GM12891 (cell line): ENCODE data around the gene RIN3.

ENCODE experiments used
- POLR2A ChIP-seq: IDR thresholded peaks from 2 replicates; pipeline ENCODE4 v1.6.1; 2011; ENCODE audit warnings: low read depth, low read length, control low read depth
- POLR2AphosphoS5 ChIP-seq: IDR thresholded peaks from 2 replicates; pipeline ENCODE4 v1.6.1; 2011; ENCODE audit warnings: low read depth, low read length, control low read depth
- POU2F2 ChIP-seq: IDR thresholded peaks from 2 replicates; pipeline ENCODE4 v1.6.1; 2011; ENCODE audit warnings: low read depth, mild to moderate bottlenecking, control low read depth, low read length, moderate library complexity
- SPI1 ChIP-seq: IDR thresholded peaks from 2 replicates; pipeline ENCODE4 v1.6.1; 2011; ENCODE audit warnings: low read depth, low read length, control low read depth
- TAF1 ChIP-seq: IDR thresholded peaks from 2 replicates; pipeline ENCODE4 v1.6.1; 2011; ENCODE audit warnings: low read depth, low read length, control low read depth

DNA sequence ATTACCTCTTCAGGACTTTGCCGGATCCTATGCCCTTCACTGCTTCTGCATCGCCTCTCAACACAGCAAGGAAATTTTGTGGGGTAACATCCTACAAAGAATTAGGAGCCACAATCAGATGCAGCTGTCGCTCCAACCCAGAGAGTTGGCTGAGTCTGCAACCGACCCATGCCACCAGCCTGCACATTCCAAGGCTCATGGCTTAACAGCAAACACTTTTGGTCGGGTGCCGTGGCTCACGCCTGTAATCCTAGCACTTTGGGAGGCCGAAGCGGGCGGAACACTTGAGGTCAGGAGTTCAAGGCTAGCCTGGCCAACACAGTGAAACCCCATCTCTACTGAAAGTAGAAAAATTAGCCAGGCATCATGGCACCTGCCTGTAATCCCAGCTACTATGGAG, 202.6 kb downstream of the RIN3 start:
- no peak for TF ChIP-seq POLR2AphosphoS5
- TF ChIP-seq POU2F2, result no peak
- TF ChIP-seq POLR2A, result no peak
- no peak for TF ChIP-seq SPI1
- TF ChIP-seq TAF1, result no peak
